ENCODE measurements around the gene CCDC149.

GRCh38 chr4:24886596-24886995 lies 26.2 kb downstream of the CCDC149 start:
- TF ChIP-seq, protein P1, sequence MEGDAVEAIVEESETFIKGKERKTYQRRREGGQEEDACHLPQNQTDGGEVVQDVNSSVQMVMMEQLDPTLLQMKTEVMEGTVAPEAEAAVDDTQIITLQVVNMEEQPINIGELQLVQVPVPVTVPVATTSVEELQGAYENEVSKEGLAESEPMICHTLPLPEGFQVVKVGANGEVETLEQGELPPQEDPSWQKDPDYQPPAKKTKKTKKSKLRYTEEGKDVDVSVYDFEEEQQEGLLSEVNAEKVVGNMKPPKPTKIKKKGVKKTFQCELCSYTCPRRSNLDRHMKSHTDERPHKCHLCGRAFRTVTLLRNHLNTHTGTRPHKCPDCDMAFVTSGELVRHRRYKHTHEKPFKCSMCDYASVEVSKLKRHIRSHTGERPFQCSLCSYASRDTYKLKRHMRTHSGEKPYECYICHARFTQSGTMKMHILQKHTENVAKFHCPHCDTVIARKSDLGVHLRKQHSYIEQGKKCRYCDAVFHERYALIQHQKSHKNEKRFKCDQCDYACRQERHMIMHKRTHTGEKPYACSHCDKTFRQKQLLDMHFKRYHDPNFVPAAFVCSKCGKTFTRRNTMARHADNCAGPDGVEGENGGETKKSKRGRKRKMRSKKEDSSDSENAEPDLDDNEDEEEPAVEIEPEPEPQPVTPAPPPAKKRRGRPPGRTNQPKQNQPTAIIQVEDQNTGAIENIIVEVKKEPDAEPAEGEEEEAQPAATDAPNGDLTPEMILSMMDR (IDR thresholded peaks at IDR 0.05) = no peak
- TF ChIP-seq TCF7L2 (IDR thresholded peaks at IDR 0.05; ENCODE audit: low read depth, low read length) (no peak), POLR2AphosphoS5 (IDR thresholded peaks at IDR 0.05; ENCODE audit: low read depth, low read length) (no peak), SIN3A (IDR thresholded peaks at IDR 0.05; ENCODE audit: borderline replicate concordance, insufficient read depth, low read depth, low read length) (no peak)
- TF ChIP-seq, protein P2, sequence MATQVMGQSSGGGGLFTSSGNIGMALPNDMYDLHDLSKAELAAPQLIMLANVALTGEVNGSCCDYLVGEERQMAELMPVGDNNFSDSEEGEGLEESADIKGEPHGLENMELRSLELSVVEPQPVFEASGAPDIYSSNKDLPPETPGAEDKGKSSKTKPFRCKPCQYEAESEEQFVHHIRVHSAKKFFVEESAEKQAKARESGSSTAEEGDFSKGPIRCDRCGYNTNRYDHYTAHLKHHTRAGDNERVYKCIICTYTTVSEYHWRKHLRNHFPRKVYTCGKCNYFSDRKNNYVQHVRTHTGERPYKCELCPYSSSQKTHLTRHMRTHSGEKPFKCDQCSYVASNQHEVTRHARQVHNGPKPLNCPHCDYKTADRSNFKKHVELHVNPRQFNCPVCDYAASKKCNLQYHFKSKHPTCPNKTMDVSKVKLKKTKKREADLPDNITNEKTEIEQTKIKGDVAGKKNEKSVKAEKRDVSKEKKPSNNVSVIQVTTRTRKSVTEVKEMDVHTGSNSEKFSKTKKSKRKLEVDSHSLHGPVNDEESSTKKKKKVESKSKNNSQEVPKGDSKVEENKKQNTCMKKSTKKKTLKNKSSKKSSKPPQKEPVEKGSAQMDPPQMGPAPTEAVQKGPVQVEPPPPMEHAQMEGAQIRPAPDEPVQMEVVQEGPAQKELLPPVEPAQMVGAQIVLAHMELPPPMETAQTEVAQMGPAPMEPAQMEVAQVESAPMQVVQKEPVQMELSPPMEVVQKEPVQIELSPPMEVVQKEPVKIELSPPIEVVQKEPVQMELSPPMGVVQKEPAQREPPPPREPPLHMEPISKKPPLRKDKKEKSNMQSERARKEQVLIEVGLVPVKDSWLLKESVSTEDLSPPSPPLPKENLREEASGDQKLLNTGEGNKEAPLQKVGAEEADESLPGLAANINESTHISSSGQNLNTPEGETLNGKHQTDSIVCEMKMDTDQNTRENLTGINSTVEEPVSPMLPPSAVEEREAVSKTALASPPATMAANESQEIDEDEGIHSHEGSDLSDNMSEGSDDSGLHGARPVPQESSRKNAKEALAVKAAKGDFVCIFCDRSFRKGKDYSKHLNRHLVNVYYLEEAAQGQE (IDR thresholded peaks at IDR 0.05; ENCODE audit: insufficient read depth in 1 of 2, low read depth in 2 of 2, low read length in 1 of 2) = no peak

Measured in Panc1 (cell line).